Hepatocyte (in vitro differentiated cells): ENCODE measurements around the gene KCNIP3.

Source experiments
- EZH2 ChIP-seq: fragments of 200-600 bp; sonication (generic); IDR thresholded peaks from 2 replicates; pipeline ENCODE4 v1.6.1; 2016; ENCODE audit warnings: antibody characterized with exemption, mild to moderate bottlenecking, borderline replicate concordance
- TF ChIP-seq, protein P1 (sequence below): fragments of 200-600 bp; sonication (generic); IDR thresholded peaks from 2 replicates; pipeline ENCODE4 v1.5.1; 2016; ENCODE audit warnings: antibody characterized with exemption, mild to moderate bottlenecking; ENCODE audit not compliant: poor library complexity

- no peak for TF ChIP-seq EZH2
- TF ChIP-seq, protein P1, sequence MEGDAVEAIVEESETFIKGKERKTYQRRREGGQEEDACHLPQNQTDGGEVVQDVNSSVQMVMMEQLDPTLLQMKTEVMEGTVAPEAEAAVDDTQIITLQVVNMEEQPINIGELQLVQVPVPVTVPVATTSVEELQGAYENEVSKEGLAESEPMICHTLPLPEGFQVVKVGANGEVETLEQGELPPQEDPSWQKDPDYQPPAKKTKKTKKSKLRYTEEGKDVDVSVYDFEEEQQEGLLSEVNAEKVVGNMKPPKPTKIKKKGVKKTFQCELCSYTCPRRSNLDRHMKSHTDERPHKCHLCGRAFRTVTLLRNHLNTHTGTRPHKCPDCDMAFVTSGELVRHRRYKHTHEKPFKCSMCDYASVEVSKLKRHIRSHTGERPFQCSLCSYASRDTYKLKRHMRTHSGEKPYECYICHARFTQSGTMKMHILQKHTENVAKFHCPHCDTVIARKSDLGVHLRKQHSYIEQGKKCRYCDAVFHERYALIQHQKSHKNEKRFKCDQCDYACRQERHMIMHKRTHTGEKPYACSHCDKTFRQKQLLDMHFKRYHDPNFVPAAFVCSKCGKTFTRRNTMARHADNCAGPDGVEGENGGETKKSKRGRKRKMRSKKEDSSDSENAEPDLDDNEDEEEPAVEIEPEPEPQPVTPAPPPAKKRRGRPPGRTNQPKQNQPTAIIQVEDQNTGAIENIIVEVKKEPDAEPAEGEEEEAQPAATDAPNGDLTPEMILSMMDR, result no peak
Observed at GRCh38 chr2:95331606-95332005, 34.5 kb downstream of the KCNIP3 start.
